NCI-H1105 treated with DMSO at 0.1 percent for 48 hours (cell line): ENCODE data around the gene NEDD4.
A peak's percentile ranks its signal among the peaks of the same experiment; 100 is the strongest.
"Not testable (repeated sequence)": the region's sequence is repeated elsewhere in the genome, so short reads cannot be mapped to it uniquely, and the experiment has no call there.

Experiments used
- DNase-seq: peaks from one replicate; lab custom pipeline; 2025; lab: John Stamatoyannopoulos, UW

NEDD4 gene

GRCh38 chr15:55954862-55955605 is 38.4 kb downstream of the NEDD4 start:
- no peak for DNase-seq

- DNase-seq = not testable (repeated sequence)
Measured at GRCh38 chr15:55952501-55953274, 40.7 kb downstream of the NEDD4 start.

- not testable (repeated sequence) for DNase-seq
Measured at GRCh38 chr15:55944606-55945005, 48.8 kb downstream of the NEDD4 start.

- DNase-seq = no peak
Measured at GRCh38 chr15:55942332-55942731, 51.1 kb downstream of the NEDD4 start.

GRCh38 chr15:55937040-55937439 is 56.4 kb downstream of the NEDD4 start:
- no peak for DNase-seq

GRCh38 chr15:55928955-55929354 is 64.5 kb downstream of the NEDD4 start:
- no peak for DNase-seq

GRCh38 chr15:55921744-55922143 is 71.7 kb downstream of the NEDD4 start:
- DNase-seq = no peak

GRCh38 chr15:55917881-55918296 is 75.5 kb downstream of the NEDD4 start:
- no peak for DNase-seq

- DNase-seq = no peak
Measured at GRCh38 chr15:55916666-55917409, 76.6 kb downstream of the NEDD4 start.

GRCh38 chr15:55915876-55916567 is 77.4 kb downstream of the NEDD4 start:
- DNase-seq = no peak

- DNase-seq = no peak
Measured at GRCh38 chr15:55915221-55915620, 78.2 kb downstream of the NEDD4 start.

- DNase-seq = no peak
Measured at GRCh38 chr15:55914446-55914845, 79.0 kb downstream of the NEDD4 start.

GRCh38 chr15:55912982-55913381 is 80.4 kb downstream of the NEDD4 start:
- DNase-seq = no peak

GRCh38 chr15:55909036-55909811 is 84.2 kb downstream of the NEDD4 start:
- DNase-seq = no peak

- DNase-seq = no peak
Measured at GRCh38 chr15:55907797-55908196, 85.6 kb downstream of the NEDD4 start.

GRCh38 chr15:55902981-55903380 is 90.4 kb downstream of the NEDD4 start:
- DNase-seq = no peak

GRCh38 chr15:55900019-55900418 is 93.4 kb downstream of the NEDD4 start:
- no peak for DNase-seq

GRCh38 chr15:55899537-55899936 is 93.9 kb downstream of the NEDD4 start:
- DNase-seq = no peak

GRCh38 chr15:55897560-55898336 is 95.7 kb downstream of the NEDD4 start:
- peak; percentile 14 for DNase-seq

- no peak for DNase-seq
Measured at GRCh38 chr15:55894399-55894965, 98.9 kb downstream of the NEDD4 start.
